H1 (cell line): Measurements from ENCODE around the gene METTL9. TPM values are rescaled to one million over a fixed set of nuclear protein-coding genes. Genes with fewer than 3 reads are reported as not detected.

Experiments used
- SP4 ChIP-seq: IDR thresholded peaks from 2 replicates; pipeline ENCODE4 v1.6.1; 2012; ENCODE audit warnings: low read length, inconsistent platforms
- polyA plus RNA-seq, 7 experiments: library from polyadenylated mRNA; depleted of rRNA in 3 of 7; stranded (reverse) in 5 of 7; unstranded in 2 of 7; fragments of >200 nt in 5 of 7; fragments of 200-250 nt in 2 of 7; gene quantifications; 1 replicate in 5 of 7; 2 replicates in 1 of 7; 4 replicates in 1 of 7; pipeline versions ENCODE4 v1.2.1 to v1.2.3, GENCODE V29; 2011 to 2013; ENCODE audit warnings: missing spikeins in 2 of 7, mixed read lengths in 2 of 7
- total RNA-seq: library from RNA; stranded (reverse); fragmentation: NEBNext Ultra II Directional; extraction: Animal tissue kit (Norgen Biotek cat#: 25700); gene quantifications from 2 replicates; pipeline ENCODE4 v1.2.1, GENCODE V29; 2021

The METTL9 gene
- total and polyA plus RNA-seq, 2 of the 8 experiments (the other 6 are each of a cell fraction or from before 2014, with no cell fraction given): 45.4 to 112 TPM

GRCh38 chr16:21654466-21654865 is 55.1 kb downstream of the METTL9 start (continued):
- no peak for TF ChIP-seq SP4
